GM21529 (cell line): ENCODE data around the gene RERE.
"Not testable (repeated sequence)": the region's sequence is repeated elsewhere in the genome, so short reads cannot be mapped to it uniquely, and the experiment has no call there.

Experiments used
- ATAC-seq: cut with Tn5 transposase; IDR thresholded peaks from one replicate; pipeline ENCODE4 v1.9.1; 2021; ENCODE audit not compliant: unreplicated experiment

Gene RERE

GRCh38 chr1:8619917-8620502, 197.4 kb downstream of the RERE start:
- ATAC-seq = not testable (repeated sequence)

DNA sequence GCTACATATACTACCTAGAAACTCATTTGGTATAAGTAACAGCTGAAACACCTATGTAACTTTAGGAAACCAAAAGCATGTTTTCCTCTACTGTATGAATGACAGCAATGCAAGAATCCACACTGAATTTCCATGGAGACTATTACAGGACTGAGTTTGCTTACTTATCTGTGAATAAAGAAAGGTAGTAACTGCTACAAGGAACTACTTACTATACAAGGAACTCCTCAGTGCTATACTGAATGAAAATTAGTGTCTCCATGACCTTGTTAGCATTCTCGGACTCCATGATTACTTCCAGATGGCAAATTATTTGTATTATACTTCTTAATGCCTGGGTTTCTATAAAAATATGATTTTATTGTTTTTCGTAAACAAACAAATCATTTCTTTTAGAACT, 198.0 kb downstream of the RERE start:
- not testable (repeated sequence) for ATAC-seq

DNA sequence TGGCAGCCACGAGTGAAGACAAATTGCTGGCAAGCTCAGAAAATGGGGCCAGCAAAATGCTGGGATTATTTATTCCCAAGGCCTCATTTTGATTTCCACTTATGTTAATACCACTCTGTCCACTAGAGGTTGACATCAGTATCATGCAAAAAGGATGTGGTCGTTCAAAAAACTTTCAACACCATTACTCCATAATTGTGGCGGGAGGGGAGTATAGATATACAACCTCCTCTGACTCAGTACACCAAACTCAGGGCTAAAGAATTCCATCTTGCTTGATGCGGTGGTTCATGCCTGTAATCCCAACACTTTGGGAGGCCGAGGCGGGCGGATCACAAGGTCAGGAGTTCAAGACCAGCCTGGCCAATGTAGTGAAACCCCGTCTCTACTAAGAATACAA, 200.6 kb downstream of the RERE start:
- ATAC-seq = not testable (repeated sequence)

- ATAC-seq = not testable (repeated sequence)
Observed at GRCh38 chr1:8611634-8612515, 205.6 kb downstream of the RERE start.

DNA sequence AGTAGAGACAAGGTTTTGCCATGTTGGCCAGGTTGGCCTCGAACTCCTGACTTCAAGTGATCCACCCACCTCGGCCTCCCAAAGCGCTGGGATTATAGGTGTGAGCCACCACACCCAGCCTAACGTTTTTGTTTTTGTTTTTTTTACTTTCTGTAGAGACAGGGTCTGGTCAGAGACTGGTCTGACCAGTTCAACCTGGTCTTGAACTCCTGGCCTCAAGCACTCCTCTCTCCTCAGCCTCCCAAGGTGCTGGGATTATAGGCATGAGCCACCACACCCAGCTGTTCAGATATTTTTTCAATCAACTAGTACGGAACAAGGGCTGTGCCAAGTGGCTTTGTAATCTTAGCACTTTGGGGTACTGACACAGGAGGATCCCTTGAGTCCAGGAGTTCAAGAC, 209.5 kb downstream of the RERE start:
- ATAC-seq = no peak

- peak; percentile 77 for ATAC-seq
Observed at GRCh38 chr1:8604041-8604945, 213.1 kb downstream of the RERE start.

DNA sequence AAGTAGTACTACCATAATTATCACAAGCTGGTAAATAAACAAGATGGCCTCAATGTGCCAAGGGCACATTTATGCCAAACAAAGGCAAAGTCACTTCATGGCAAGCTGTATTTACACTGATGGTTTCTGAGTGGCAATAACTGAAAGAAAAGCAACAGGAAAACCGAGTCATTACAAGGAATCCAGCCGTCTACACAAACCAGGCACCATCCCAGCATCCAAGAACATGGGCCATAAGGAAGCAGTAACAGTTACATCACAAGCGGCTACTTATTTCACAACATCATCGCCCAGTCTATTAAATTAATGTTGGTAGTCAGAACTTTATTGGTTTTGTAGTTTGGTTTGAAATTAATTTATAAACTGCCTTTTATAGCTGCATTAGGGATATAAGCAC, 214.2 kb downstream of the RERE start:
- ATAC-seq = no peak

DNA sequence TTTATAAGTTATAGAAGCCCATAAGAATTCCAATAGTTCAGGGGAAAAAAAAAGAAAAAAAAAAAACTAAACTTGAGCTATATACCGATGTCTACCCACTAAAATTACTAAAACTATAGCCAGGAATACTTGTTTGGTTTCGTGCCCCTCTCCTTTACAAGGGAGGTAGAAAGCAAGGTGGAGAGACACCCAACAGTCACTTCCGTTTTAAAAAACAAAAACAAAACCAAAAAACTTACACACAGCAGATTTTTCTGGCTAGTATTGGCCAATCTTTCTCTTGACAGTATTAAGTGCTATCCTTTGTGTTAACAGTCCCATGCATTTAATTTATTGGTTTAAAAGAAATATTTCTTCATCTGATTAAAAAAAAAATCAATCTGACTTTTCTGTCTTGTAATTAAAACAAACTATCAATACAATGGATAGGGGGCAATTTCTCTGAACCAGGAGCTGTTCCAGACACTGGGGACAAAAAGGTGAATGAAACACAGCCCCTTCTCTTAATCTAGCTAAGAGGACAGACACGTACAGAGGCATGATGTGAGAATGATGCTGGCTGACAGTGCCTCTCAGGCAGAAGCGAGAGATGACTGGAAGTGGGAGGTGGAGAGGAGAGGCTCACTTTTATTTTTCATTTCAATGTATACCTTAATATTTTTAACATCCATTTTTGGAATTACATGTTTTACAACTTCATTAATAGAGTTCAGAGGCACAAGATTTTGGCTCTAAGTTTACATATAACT, 214.8 kb downstream of the RERE start:
- ATAC-seq = no peak

- no peak for ATAC-seq
Observed at GRCh38 chr1:8600336-8600735, 217.1 kb downstream of the RERE start.

DNA sequence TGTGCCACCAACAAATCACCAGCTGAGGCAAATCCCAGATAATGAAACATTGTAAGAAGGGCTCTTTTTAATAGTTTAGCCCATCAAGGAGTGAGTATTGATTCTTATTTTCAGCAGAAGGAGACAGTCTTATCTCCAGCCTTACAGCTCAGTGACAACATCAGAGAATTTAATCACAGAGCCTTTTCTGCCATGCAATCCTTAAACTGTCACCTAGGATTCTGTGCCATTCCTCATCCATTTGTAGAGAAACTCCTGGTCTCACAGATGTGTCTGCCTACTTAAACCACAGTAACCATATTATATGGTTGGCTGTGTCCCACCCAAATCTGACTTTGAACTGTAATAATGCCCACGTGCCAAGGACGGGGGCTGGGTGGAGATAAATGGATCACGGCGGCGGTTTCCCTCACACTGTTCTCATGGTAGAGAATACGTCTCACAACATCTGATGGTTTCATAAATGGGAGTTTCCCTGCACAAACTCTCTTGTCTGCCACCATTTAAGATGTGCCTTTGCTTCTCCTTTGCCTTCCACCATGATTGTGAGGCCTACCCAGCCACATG, 217.7 kb downstream of the RERE start:
- ATAC-seq = no peak

DNA sequence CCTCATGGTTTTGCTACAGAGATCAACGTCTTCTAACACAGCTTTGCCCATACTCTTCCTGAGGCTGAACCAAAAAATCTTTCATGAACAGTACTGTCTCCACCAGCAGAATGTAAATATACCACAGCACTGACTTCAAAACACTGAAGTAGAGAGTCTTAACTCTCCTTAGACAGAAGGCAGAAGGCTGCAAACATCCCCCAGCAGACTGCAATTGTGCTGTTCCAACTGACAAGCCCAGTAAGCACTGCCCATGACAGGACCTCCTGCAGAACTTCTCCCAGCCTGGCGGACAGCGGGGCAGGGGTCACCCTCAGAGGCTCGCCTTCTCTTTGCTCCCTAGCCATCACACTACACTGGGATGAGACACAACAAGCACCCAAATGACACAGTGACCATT, 218.7 kb downstream of the RERE start:
- no peak for ATAC-seq

- no peak for ATAC-seq
Observed at GRCh38 chr1:8598060-8598724, 219.2 kb downstream of the RERE start.

DNA sequence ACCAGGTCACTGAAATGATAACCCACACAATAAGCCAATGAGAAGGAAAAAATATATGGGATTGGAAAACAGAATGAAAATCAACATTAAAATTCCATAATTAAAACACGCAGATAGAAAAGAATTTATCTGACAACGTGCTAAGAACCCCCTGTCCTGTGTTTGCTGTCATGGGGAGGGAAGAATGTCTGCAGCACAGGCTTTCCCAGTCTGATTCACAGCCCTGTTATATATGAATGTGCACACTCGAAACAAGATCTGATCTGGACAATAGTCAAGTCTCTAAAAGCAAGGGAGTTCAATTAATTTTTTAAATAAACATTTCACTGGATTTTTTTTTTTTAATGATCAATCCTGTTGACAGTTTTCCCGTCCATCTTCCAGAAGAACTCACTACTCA, 220.0 kb downstream of the RERE start:
- no peak for ATAC-seq

- ATAC-seq = peak; percentile 70
Observed at GRCh38 chr1:8595941-8596340, 221.5 kb downstream of the RERE start.

GRCh38 chr1:8595332-8595731, 222.1 kb downstream of the RERE start:
- ATAC-seq = no peak

- not testable (repeated sequence) for ATAC-seq
Observed at GRCh38 chr1:8593292-8593691, 224.1 kb downstream of the RERE start.

DNA sequence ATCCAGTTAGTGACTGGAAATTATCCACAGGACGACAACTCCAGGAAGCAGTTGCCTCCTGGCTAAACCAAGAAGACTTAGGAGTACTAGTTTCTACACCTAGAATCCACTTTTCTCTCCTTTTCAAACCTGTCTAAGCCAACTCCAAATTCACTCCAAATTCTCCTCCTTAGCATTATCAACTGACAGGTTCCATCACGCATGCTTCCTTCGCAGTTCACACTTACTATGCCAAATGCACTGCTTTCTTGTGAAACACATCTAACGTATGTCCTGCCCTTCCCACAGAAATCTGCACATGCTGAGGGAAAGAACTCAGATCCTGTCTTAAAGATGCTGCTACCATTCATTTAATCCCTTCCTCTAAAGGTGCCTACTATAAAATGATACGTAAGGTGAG, 225.9 kb downstream of the RERE start:
- ATAC-seq = no peak

GRCh38 chr1:8590721-8591351, 226.6 kb downstream of the RERE start:
- no peak for ATAC-seq

DNA sequence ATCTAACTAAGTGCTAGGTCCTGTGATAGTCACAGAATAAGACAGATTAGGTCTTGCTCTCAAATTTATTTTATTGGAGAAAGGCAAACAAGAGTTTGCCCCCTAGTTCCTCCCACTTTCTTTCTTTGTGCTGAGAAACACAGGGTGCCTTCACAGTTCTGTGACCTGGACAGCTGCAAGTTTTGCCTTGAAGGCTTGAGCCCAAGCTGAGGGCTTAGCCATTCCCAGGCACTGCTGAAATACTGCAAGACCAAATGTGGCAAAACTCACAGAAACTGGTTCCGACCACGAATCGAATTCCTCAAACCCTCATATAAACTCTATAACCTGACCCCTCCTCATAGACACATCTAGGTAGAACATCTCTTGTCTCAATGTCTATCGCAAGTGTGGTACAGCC, 227.9 kb downstream of the RERE start:
- no peak for ATAC-seq
